ENCODE measurements around the gene KDM5B. TPM values are rescaled to one million over a fixed set of nuclear protein-coding genes. Genes with fewer than 3 reads are reported as not detected.

The KDM5B gene
- total and polyA plus RNA-seq, 9 of the 15 experiments (the other 6 are each of a cell fraction or from before 2014, with no cell fraction given): 15.4 to 90.6 (median 57.1) TPM

DNA sequence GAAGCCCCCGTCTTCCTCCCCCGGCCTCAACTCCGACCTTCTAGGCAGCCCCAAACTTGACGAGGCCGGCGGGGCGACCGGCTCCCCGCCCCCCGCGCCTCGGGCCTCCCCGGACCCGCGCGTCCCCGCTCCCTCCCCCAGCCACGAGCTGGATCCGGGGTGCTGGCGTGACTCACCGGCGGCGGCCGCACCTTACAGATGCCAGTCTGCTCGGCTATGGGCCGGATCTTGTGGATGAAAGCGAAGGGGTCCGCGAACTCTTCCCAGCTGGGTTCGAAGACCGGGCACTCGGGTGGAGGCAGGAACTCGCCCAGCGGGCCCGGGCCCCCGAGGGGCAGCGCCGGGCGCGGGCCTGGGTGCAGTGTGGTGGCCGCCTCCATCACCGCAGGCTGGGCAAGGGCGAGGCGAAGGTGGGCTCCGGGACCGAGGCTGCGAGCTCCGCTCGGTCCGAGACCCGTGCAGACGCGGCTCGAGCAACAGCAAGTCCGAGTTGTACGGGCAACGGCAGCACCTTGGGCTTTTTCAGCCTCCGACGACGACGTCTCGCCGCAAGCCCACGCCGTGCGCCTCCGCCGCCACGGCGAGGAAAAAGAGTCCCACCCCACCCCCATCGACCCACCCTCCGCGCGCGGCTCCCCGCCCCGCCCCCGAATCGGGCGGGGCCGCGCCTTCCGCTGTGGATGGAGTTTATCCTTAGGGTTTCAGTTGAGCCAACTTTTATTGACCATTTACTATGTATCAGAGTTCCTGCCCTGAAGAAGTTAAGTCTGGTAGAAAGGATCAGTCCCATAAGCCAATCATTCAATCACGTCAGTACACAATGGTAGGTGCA lies at the start of gene KDM5B (continued):
- TF ChIP-seq ESRRA (IDR thresholded peaks at IDR 0.05; ENCODE audit: borderline replicate concordance, low read depth) (peak; percentile 53; the same call in 1 of the 2 replicates), HMG20B (CRISPR knock-in tag; IDR thresholded peaks at IDR 0.05) (no peak), ZZZ3 (IDR thresholded peaks at IDR 0.05) (no peak), ZKSCAN1 (IDR thresholded peaks at IDR 0.05; ENCODE audit: low read depth, low read length) (no peak), ATF1 (CRISPR knock-in tag; IDR thresholded peaks at IDR 0.05) (no peak; the same call in 1 of the 2 replicates), ATF1 (tag; IDR thresholded peaks at IDR 0.05) (peak; percentile 82), ETV5 (CRISPR knock-in tag; IDR thresholded peaks at IDR 0.05; ENCODE audit: low read depth) (no peak), HNRNPK (IDR thresholded peaks at IDR 0.05; ENCODE audit: low read depth, low read length, poor library complexity, severe bottlenecking) (peak; percentile 38), ZBTB17 (CRISPR knock-in tag; IDR thresholded peaks at IDR 0.05) (peak; percentile 50; the same call in 1 of the 2 replicates), TCF3 (CRISPR knock-in tag; IDR thresholded peaks at IDR 0.05) (no peak), POLR2AphosphoS5 (IDR thresholded peaks at IDR 0.05; ENCODE audit: control insufficient read depth, insufficient read depth, low read depth, low read length) (peak; percentile 63; the same call in 1 of the 2 replicates), MEF2A (IDR thresholded peaks at IDR 0.05; ENCODE audit: control insufficient read depth, low read depth, low read length) (no peak), ZNF695 (CRISPR knock-in tag; IDR thresholded peaks at IDR 0.05) (no peak), HMG20A (CRISPR knock-in tag; conservative IDR thresholded peaks at IDR 0.05) (no peak), ARID1B (IDR thresholded peaks at IDR 0.05) (no peak), BHLHE40 (IDR thresholded peaks at IDR 0.05; ENCODE audit: low read length) (peak; percentile 56), SRF (CRISPR knock-in tag; IDR thresholded peaks at IDR 0.05) (0 out of 4 replicates have a peak, but pooled peaks of 1 of the 2 experiments have one; percentile 34), PHB (CRISPR knock-in tag; IDR thresholded peaks at IDR 0.05) (0 out of 2 replicates have a peak, but pooled peaks have one; percentile 74), ZNF384 (IDR thresholded peaks at IDR 0.05; ENCODE audit: low read depth, low read length) (no peak), HCFC1 (IDR thresholded peaks at IDR 0.05; ENCODE audit: low read depth, low read length) (peak; percentile 44; the same call in 1 of the 2 replicates), MTA3 (IDR thresholded peaks at IDR 0.05; ENCODE audit: borderline replicate concordance) (peak; percentile 70), SMARCC2 (IDR thresholded peaks at IDR 0.05; ENCODE audit: low read depth) (no peak), RB1 (IDR thresholded peaks at IDR 0.05; ENCODE audit: low read depth) (peak; percentile 61)
- TF ChIP-seq, protein P1, sequence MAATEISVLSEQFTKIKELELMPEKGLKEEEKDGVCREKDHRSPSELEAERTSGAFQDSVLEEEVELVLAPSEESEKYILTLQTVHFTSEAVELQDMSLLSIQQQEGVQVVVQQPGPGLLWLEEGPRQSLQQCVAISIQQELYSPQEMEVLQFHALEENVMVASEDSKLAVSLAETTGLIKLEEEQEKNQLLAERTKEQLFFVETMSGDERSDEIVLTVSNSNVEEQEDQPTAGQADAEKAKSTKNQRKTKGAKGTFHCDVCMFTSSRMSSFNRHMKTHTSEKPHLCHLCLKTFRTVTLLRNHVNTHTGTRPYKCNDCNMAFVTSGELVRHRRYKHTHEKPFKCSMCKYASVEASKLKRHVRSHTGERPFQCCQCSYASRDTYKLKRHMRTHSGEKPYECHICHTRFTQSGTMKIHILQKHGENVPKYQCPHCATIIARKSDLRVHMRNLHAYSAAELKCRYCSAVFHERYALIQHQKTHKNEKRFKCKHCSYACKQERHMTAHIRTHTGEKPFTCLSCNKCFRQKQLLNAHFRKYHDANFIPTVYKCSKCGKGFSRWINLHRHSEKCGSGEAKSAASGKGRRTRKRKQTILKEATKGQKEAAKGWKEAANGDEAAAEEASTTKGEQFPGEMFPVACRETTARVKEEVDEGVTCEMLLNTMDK (IDR thresholded peaks at IDR 0.05; ENCODE audit: borderline replicate concordance, insufficient read depth, low read depth, low read length, poor library complexity, severe bottlenecking): no peak
- TF ChIP-seq, protein P2, sequence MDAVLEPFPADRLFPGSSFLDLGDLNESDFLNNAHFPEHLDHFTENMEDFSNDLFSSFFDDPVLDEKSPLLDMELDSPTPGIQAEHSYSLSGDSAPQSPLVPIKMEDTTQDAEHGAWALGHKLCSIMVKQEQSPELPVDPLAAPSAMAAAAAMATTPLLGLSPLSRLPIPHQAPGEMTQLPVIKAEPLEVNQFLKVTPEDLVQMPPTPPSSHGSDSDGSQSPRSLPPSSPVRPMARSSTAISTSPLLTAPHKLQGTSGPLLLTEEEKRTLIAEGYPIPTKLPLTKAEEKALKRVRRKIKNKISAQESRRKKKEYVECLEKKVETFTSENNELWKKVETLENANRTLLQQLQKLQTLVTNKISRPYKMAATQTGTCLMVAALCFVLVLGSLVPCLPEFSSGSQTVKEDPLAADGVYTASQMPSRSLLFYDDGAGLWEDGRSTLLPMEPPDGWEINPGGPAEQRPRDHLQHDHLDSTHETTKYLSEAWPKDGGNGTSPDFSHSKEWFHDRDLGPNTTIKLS (IDR thresholded peaks at IDR 0.05; ENCODE audit: borderline replicate concordance, low read depth): no peak; the same call in 1 of the 2 replicates
- TF ChIP-seq, protein P3, sequence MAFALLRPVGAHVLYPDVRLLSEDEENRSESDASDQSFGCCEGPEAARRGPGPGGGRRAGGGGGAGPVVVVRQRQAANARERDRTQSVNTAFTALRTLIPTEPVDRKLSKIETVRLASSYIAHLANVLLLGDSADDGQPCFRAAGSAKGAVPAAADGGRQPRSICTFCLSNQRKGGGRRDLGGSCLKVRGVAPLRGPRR (CRISPR knock-in tag; IDR thresholded peaks at IDR 0.05): no peak

Measured in K562 (cell line).